K562 (cell line): ENCODE measurements around the gene NAPA. TPM values are rescaled to one million over a fixed set of nuclear protein-coding genes. Genes with fewer than 3 reads are reported as not detected.

Source experiments
- ATAC-seq: fragments of 200-7000 bp; cut with Tn5 transposase; 3 replicates; pipeline ENCODE4 v1.9.1; 2020; ENCODE audit warnings: moderate library complexity
- BruUV-seq: library from RNA; stranded (reverse); fragments of 400-500 nt; replicated peaks from 2 replicates; lab custom pipeline; 2021; lab: Mats Ljungman, UMichigan
- CTCF ChIA-PET: fragments of 300-600 bp; formaldehyde crosslinking; extraction: SDS; loops from one replicate; lab custom pipeline; 2021; ENCODE audit warnings: low intra/inter-chr PET ratio; lab: Yijun Ruan, JAX
- POLR2A ChIA-PET: fragments of 300-600, 350-650 bp; sonication (Branson Sonifier 250); formaldehyde crosslinking; extraction: SDS; loops from one replicate; lab custom pipeline; 2021; ENCODE audit warnings: antibody characterized with exemption, inconsistent platforms; lab: Yijun Ruan, JAX
- DNase-seq, 4 experiments: peaks; one replicate each; pipeline versions ENCODE4 v3.0.0 to v3.0.0-alpha.2; 2011 to 2018; ENCODE audit warnings: low spot score in 3 of 4, mixed read lengths in 3 of 4; ENCODE audit errors: extremely low read depth in 1 of 4
- FAIRE-seq: peaks from 2 replicates; lab custom pipeline; 2011; peaks lifted over from hg19 to GRCh38; lab: Jason Lieb, UNC
- H2AFZ ChIP-seq: 2 replicates; pipeline ENCODE4 v1.6.0; 2011; ENCODE audit warnings: low read depth, low read length, control low read depth, inconsistent platforms
- H3K27ac ChIP-seq: fragments of 200-600 bp; 3 replicates; pipeline ENCODE4 v1.8.0; 2011; ENCODE audit warnings: low read depth, mild to moderate bottlenecking, control low read depth, inconsistent platforms, low read length, moderate library complexity, mixed read lengths; ENCODE audit errors: extremely low read depth
- H3K27me3 ChIP-seq, 2 experiments: fragments of 300-600 bp in 1 of 2; 2 replicates in 1 of 2; 3 replicates in 1 of 2; pipeline versions ENCODE4 v1.6.0 to v1.8.0; 2011; ENCODE audit warnings: inconsistent platforms in 2 of 2, low read length in 2 of 2, mild to moderate bottlenecking in 1 of 2, mixed read lengths in 1 of 2, moderate library complexity in 1 of 2; ENCODE audit not compliant: control insufficient read depth in 2 of 2, insufficient read depth in 2 of 2
- H3K36me3 ChIP-seq: fragments of 300-600 bp; 3 replicates; pipeline ENCODE4 v1.8.0; 2011; ENCODE audit warnings: mild to moderate bottlenecking, low read length, inconsistent platforms; ENCODE audit not compliant: control insufficient read depth, insufficient read depth
- H3K4me1 ChIP-seq, 2 experiments: fragments of 200-600 bp in 1 of 2; replicated peaks in 1 of 2; 2 replicates in 1 of 2; 3 replicates in 1 of 2; pipeline versions ENCODE4 v1.5.1 to v1.8.0; 2011; ENCODE audit warnings: inconsistent platforms in 2 of 2, low read length in 2 of 2, mild to moderate bottlenecking in 1 of 2, mixed read lengths in 1 of 2, moderate library complexity in 1 of 2; ENCODE audit not compliant: control insufficient read depth in 2 of 2, insufficient read depth in 2 of 2
- H3K4me2 ChIP-seq: 2 replicates; pipeline ENCODE4 v1.6.1; 2011; ENCODE audit warnings: low read length, control low read depth, inconsistent platforms, mixed read lengths; ENCODE audit not compliant: insufficient read depth
- H3K4me3 ChIP-seq: fragments of 200-600 bp; sonication (generic), shearing (Covaris generic); 2 replicates; pipeline ENCODE4 v1.5.1; 2016; ENCODE audit warnings: control low read depth, inconsistent platforms
- H3K79me2 ChIP-seq: fragments of 200-600 bp; 3 replicates; pipeline ENCODE4 v1.8.0; 2011; ENCODE audit warnings: low read length, inconsistent platforms; ENCODE audit not compliant: control insufficient read depth, insufficient read depth
- H3K9ac ChIP-seq, 2 experiments: 2 replicates each; pipeline versions ENCODE4 v1.6.0 to v1.6.1; 2011; ENCODE audit warnings: low read depth in 2 of 2, low read length in 2 of 2, control low read depth in 1 of 2, inconsistent platforms in 1 of 2, mild to moderate bottlenecking in 1 of 2, mixed read lengths in 1 of 2; ENCODE audit not compliant: insufficient read depth in 1 of 2
- H3K9me1 ChIP-seq: one replicate; pipeline ENCODE4 v1.6.0; 2011; ENCODE audit warnings: inconsistent platforms, mild to moderate bottlenecking, low read length, moderate library complexity; ENCODE audit not compliant: control insufficient read depth, insufficient read depth
- H3K9me3 ChIP-seq: replicated peaks from 2 replicates; pipeline ENCODE4 v1.5.1; 2011; ENCODE audit warnings: low read depth, low read length, inconsistent platforms; ENCODE audit not compliant: control insufficient read depth, insufficient read depth
- H4K20me1 ChIP-seq: replicated peaks from 2 replicates; pipeline ENCODE4 v1.6.1; 2011; ENCODE audit warnings: low read length, inconsistent platforms, mixed read lengths; ENCODE audit not compliant: control insufficient read depth, insufficient read depth
- BRCA1 ChIP-seq, 2 experiments: fragments of 450-650 bp in 1 of 2; sonication (generic) in 1 of 2; formaldehyde crosslinking in 1 of 2; IDR thresholded peaks; 2 replicates each; pipeline versions ENCODE4 v1.5.0 to v1.6.1; 2017 to 2020; ENCODE audit warnings: mild to moderate bottlenecking in 1 of 2, missing genetic modification reagents in 1 of 2
- MTA1 ChIP-seq: fragments of 450-650 bp; IDR thresholded peaks from 2 replicates; pipeline ENCODE4 v1.6.1; 2017; ENCODE audit warnings: borderline replicate concordance
- PBX2 ChIP-seq, 2 experiments: IDR thresholded peaks in 1 of 2; conservative IDR thresholded peaks in 1 of 2; 2 replicates each; pipeline ENCODE4 v1.6.1; 2016; ENCODE audit warnings: low read depth in 2 of 2, mild to moderate bottlenecking in 1 of 2, missing compliant biosample characterization in 1 of 2, missing genetic modification characterization in 1 of 2, moderate library complexity in 1 of 2
- REST ChIP-seq, 2 experiments: fragments of 450-650 bp; formaldehyde crosslinking in 1 of 2; IDR thresholded peaks; 2 replicates each; pipeline versions ENCODE4 v1.4.0 to v1.6.1; 2014 to 2020; ENCODE audit warnings: mild to moderate bottlenecking in 2 of 2, borderline replicate concordance in 1 of 2, low read depth in 1 of 2
- WGBS: fragments of 100-300 bp; shearing (Covaris generic); methylation state at CpG from one replicate; pipeline ENCODE4 v1.1.6; 2016; ENCODE audit warnings: low coverage, mixed read lengths; ENCODE audit not compliant: insufficient coverage; ENCODE audit errors: missing lambda C conversion rate; 5-methylcytosine and 5-hydroxymethylcytosine counted together
- in situ Hi-C: fragments of 300-500 bp; cut with MboI; formaldehyde crosslinking; loops from 4 replicates; pipeline ENCODE4 v1.15.0; 2018; ENCODE audit warnings: inconsistent platforms, mixed read lengths
- intact Hi-C: fragments of 100-400 bp; cut with micrococcal nuclease; formaldehyde crosslinking; loops from 2 replicates; pipeline ENCODE4 v1.14.2; 2022
- polyA plus RNA-seq, 8 experiments: library from polyadenylated mRNA; depleted of rRNA in 4 of 8; stranded (reverse) in 5 of 8; unstranded in 3 of 8; fragments of >200 nt; fragmentation: Nextera tagmentation in 2 of 8; fragmentation: Illumina TruSeq in 1 of 8; extraction: Ambion mirVana in 2 of 8; extraction: Trizol in 1 of 8; gene quantifications; 2 replicates each; pipeline versions ENCODE4 v1.2.1 to v1.2.3, GENCODE V29; 2011 to 2014; ENCODE audit warnings: inconsistent platforms in 1 of 8, missing spikeins in 1 of 8
- total RNA-seq, 7 experiments: library from RNA; depleted of rRNA in 6 of 7; stranded (reverse); fragments of >200 nt in 6 of 7; fragmentation: Illumina TruSeq in 2 of 7; extraction: Trizol in 2 of 7; gene quantifications; 2 replicates each; pipeline versions ENCODE4 v1.2.1 to v1.2.3, GENCODE V29; 2011 to 2021; ENCODE audit warnings: low replicate concordance in 1 of 7

Gene NAPA
- total and polyA plus RNA-seq, 9 of the 15 experiments (the other 6 are each of a cell fraction or from before 2014, with no cell fraction given), result 5.4 to 98.6 (median 77.5) TPM

- no TSS peak for BruUV-seq
- peak overlapping the region in 1 of 2 experiments; percentile 87; a peak in 2 of 4 replicates for H3K9ac ChIP-seq
Measured at GRCh38 chr19:47507012-47507411, 7.9 kb downstream of the NAPA start.

More at GRCh38 chr19:47507012-47507411, 7.9 kb downstream of the NAPA start:
- Histone ChIP-seq H2AFZ (no peak overlapping the region), H3K27ac (no peak overlapping the region), H3K36me3 (peaks cover 65% of the 10 kb centered on the region), H3K27me3 (no peaks in the 10 kb centered on the region), H3K4me1 (peaks cover 0 to 28% of the 10 kb centered on the region in 2 experiments; a peak in 3 of 5 replicates), H3K4me3 (no peak overlapping the region), H4K20me1 (peaks cover 11% of the 10 kb centered on the region), H3K9me3 (no peaks in the 10 kb centered on the region), H3K79me2 (peaks cover 54% of the 10 kb centered on the region), H3K4me2 (no peak overlapping the region), H3K9me1 (no peaks in the 10 kb centered on the region)
- ATAC-seq, result no peak
- POLR2A ChIA-PET, result interaction anchor here (0.6 to 1.7 kb wide), 5 partner anchors 8 to 70 kb away, joined by 3 to 6 read pairs (median 3); no protein-coding TSS in a partner anchor
- intact Hi-C loops (no loop called here), in situ Hi-C loops (no loop called here)
- no peak for FAIRE-seq
- no peak for DNase-seq
- CTCF ChIA-PET, result no interaction called here
- TF ChIP-seq PBX2 (CRISPR knock-in tag; IDR thresholded peaks at IDR 0.05; ENCODE audit: low read depth) (no peak), PBX2 (tag; conservative IDR thresholded peaks at IDR 0.05; ENCODE audit: low read depth) (no peak), BRCA1 (IDR thresholded peaks at IDR 0.05) (no peak), BRCA1 (CRISPR knock-in tag; IDR thresholded peaks at IDR 0.05) (no peak), MTA1 (no peak), REST (IDR thresholded peaks at IDR 0.05; ENCODE audit: borderline replicate concordance) (peak; percentile 68), REST (CRISPR knock-in tag; IDR thresholded peaks at IDR 0.05; ENCODE audit: low read depth) (no peak)
- 57% methylated on average over 6 of the region's 6 CpGs for WGBS
